NCI-H2029 treated with DMSO at 0.1 percent for 48 hours (cell line): ENCODE data around the gene TACC2.
"Not testable (repeated sequence)": the region's sequence is repeated elsewhere in the genome, so short reads cannot be mapped to it uniquely, and the experiment has no call there.

Source experiments
- DNase-seq: peaks from one replicate; lab custom pipeline; 2025; lab: John Stamatoyannopoulos, UW

TACC2 gene

GRCh38 chr10:122089311-122090017, 100.5 kb downstream of the TACC2 start:
- DNase-seq, result no peak

- DNase-seq, result no peak
Observed at GRCh38 chr10:122091722-122092121, 102.8 kb downstream of the TACC2 start.

- DNase-seq, result no peak
Observed at GRCh38 chr10:122093076-122093475, 104.1 kb downstream of the TACC2 start.

- not testable (repeated sequence) for DNase-seq
Observed at GRCh38 chr10:122096181-122096580, 107.2 kb downstream of the TACC2 start.

GRCh38 chr10:122096705-122097104, 107.7 kb downstream of the TACC2 start:
- DNase-seq, result no peak

GRCh38 chr10:122097935-122098334, 109.0 kb downstream of the TACC2 start:
- DNase-seq, result no peak

GRCh38 chr10:122098924-122099323, 110.0 kb downstream of the TACC2 start:
- DNase-seq, result no peak

GRCh38 chr10:122099562-122099961, 110.6 kb downstream of the TACC2 start:
- no peak for DNase-seq

GRCh38 chr10:122102146-122102868, 113.3 kb downstream of the TACC2 start:
- DNase-seq, result no peak

GRCh38 chr10:122102869-122103525, 114.0 kb downstream of the TACC2 start:
- no peak for DNase-seq

- no peak for DNase-seq
Observed at GRCh38 chr10:122103592-122103991, 114.6 kb downstream of the TACC2 start.

GRCh38 chr10:122108786-122109185, 119.8 kb downstream of the TACC2 start:
- DNase-seq, result not testable (repeated sequence)

- DNase-seq, result no peak
Observed at GRCh38 chr10:122112021-122112616, 123.2 kb downstream of the TACC2 start.

- no peak for DNase-seq
Observed at GRCh38 chr10:122112625-122113160, 123.7 kb downstream of the TACC2 start.

GRCh38 chr10:122113161-122113944, 124.4 kb downstream of the TACC2 start:
- DNase-seq, result no peak

GRCh38 chr10:122113945-122114747, 125.2 kb downstream of the TACC2 start:
- no peak for DNase-seq

- DNase-seq, result no peak
Observed at GRCh38 chr10:122115874-122116273, 126.9 kb downstream of the TACC2 start.

GRCh38 chr10:122116331-122116730, 127.4 kb downstream of the TACC2 start:
- no peak for DNase-seq

- DNase-seq, result no peak
Observed at GRCh38 chr10:122117475-122117874, 128.5 kb downstream of the TACC2 start.

GRCh38 chr10:122120008-122120744, 131.2 kb downstream of the TACC2 start:
- DNase-seq, result no peak
